IMR-90 (cell line): ENCODE data around the gene IL1RAP. TPM values are rescaled to one million over a fixed set of nuclear protein-coding genes. Genes with fewer than 3 reads are reported as not detected.

ENCODE experiments used
- ATAC-seq: fragments of 200-7000 bp; cut with Tn5 transposase; 2 replicates; pipeline ENCODE4 v1.9.1; 2020; ENCODE audit warnings: low read depth, mild to moderate bottlenecking, moderate library complexity
- BruUV-seq: library from RNA; stranded (reverse); fragments of 400-500 nt; replicated peaks from 2 replicates; lab custom pipeline; 2021; lab: Mats Ljungman, UMichigan
- CTCF ChIA-PET: fragments of 300-600 bp; formaldehyde crosslinking; extraction: SDS; loops from one replicate; lab custom pipeline; 2021; ENCODE audit warnings: antibody characterized with exemption; lab: Yijun Ruan, JAX
- POLR2A ChIA-PET: fragments of 300-600 bp; sonication (Branson Sonifier 250); formaldehyde crosslinking; loops from one replicate; lab custom pipeline; 2022; ENCODE audit warnings: antibody characterized with exemption; ENCODE audit not compliant: unreplicated experiment; lab: Charles Lee
- DNase-seq: peaks from one replicate; pipeline ENCODE4 v3.0.0; 2013
- H2AFZ ChIP-seq: replicated peaks from 2 replicates; pipeline ENCODE3; 2013; ENCODE audit warnings: low read length, mild to moderate bottlenecking; ENCODE audit not compliant: poor library complexity
- H2AK5ac ChIP-seq: 2 replicates; pipeline ENCODE4 v1.6.1; 2013; ENCODE audit warnings: low read depth, low read length, inconsistent platforms
- H2AK9ac ChIP-seq: replicated peaks from 2 replicates; pipeline ENCODE3; 2013; ENCODE audit warnings: mild to moderate bottlenecking, low read depth, low read length, moderate library complexity; ENCODE audit not compliant: poor library complexity
- H2BK120ac ChIP-seq: 2 replicates; pipeline ENCODE4 v1.6.1; 2013; ENCODE audit warnings: low read depth, low read length, inconsistent platforms
- H2BK15ac ChIP-seq: 3 replicates; pipeline ENCODE4 v1.6.1; 2013; ENCODE audit warnings: low read depth, low read length, inconsistent platforms
- H2BK20ac ChIP-seq: 2 replicates; pipeline ENCODE4 v1.6.1; 2013; ENCODE audit warnings: low read depth, mild to moderate bottlenecking, inconsistent platforms, low read length, moderate library complexity
- H2BK5ac ChIP-seq: 2 replicates; pipeline ENCODE4 v1.6.1; 2013; ENCODE audit warnings: mild to moderate bottlenecking, low read depth, low read length, inconsistent platforms; ENCODE audit not compliant: poor library complexity, severe bottlenecking
- H3K14ac ChIP-seq: replicated peaks from 2 replicates; pipeline ENCODE4 v1.6.1; 2013; ENCODE audit warnings: low read depth, low read length, inconsistent platforms
- H3K18ac ChIP-seq: 2 replicates; pipeline ENCODE4 v1.6.1; 2013; ENCODE audit warnings: low read depth, low read length, control low read depth
- H3K23ac ChIP-seq: 2 replicates; pipeline ENCODE4 v1.6.1; 2013; ENCODE audit warnings: low read depth, low read length, inconsistent platforms
- H3K27ac ChIP-seq: 2 replicates; pipeline ENCODE4 v1.5.1; 2013; ENCODE audit warnings: mild to moderate bottlenecking, control low read depth, low read length; ENCODE audit not compliant: insufficient read depth
- H3K27me3 ChIP-seq: 2 replicates; pipeline ENCODE4 v1.6.1; 2013; ENCODE audit warnings: low read length; ENCODE audit not compliant: control insufficient read depth, insufficient read depth
- H3K36me3 ChIP-seq: 2 replicates; pipeline ENCODE4 v1.6.1; 2013; ENCODE audit warnings: low read length, mixed read lengths; ENCODE audit not compliant: control insufficient read depth, insufficient read depth
- H3K4ac ChIP-seq: 2 replicates; pipeline ENCODE4 v1.6.1; 2013; ENCODE audit warnings: low read depth, low read length, inconsistent platforms
- H3K4me1 ChIP-seq: 2 replicates; pipeline ENCODE4 v1.6.1; 2013; ENCODE audit warnings: low read length, mixed read lengths; ENCODE audit not compliant: control insufficient read depth, insufficient read depth
- H3K4me2 ChIP-seq: 2 replicates; pipeline ENCODE4 v1.6.1; 2013; ENCODE audit warnings: low read depth, mild to moderate bottlenecking, control low read depth, low read length, moderate library complexity
- H3K4me3 ChIP-seq: 2 replicates; pipeline ENCODE4 v1.5.1; 2013; ENCODE audit warnings: low read depth, mild to moderate bottlenecking, control low read depth, low read length, moderate library complexity; ENCODE audit not compliant: insufficient read depth
- H3K56ac ChIP-seq: 2 replicates; pipeline ENCODE4 v1.6.1; 2013; ENCODE audit warnings: low read length, inconsistent platforms; ENCODE audit not compliant: insufficient read depth; ENCODE audit errors: extremely low read depth
- H3K79me1 ChIP-seq, 2 experiments: 2 replicates each; pipeline ENCODE4 v1.6.1; 2013; ENCODE audit warnings: low read length in 2 of 2, inconsistent platforms in 1 of 2, low read depth in 1 of 2
- H3K9ac ChIP-seq: 2 replicates; pipeline ENCODE4 v1.6.1; 2013; ENCODE audit warnings: low read depth, low read length, control low read depth
- H3K9me1 ChIP-seq: 2 replicates; pipeline ENCODE4 v1.6.1; 2013; ENCODE audit warnings: low read length, inconsistent platforms; ENCODE audit not compliant: insufficient read depth
- H3K9me3 ChIP-seq: 2 replicates; pipeline ENCODE4 v1.6.1; 2013; ENCODE audit warnings: low read length; ENCODE audit not compliant: control insufficient read depth, insufficient read depth
- H4K20me1 ChIP-seq: 2 replicates; pipeline ENCODE4 v1.6.1; 2013; ENCODE audit warnings: low read length, inconsistent platforms; ENCODE audit not compliant: insufficient read depth
- H4K5ac ChIP-seq: 2 replicates; pipeline ENCODE4 v1.6.1; 2013; ENCODE audit warnings: mild to moderate bottlenecking, low read depth, low read length, control low read depth
- H4K8ac ChIP-seq, 2 experiments: 2 replicates each; pipeline ENCODE4 v1.6.1; 2013; ENCODE audit warnings: low read depth in 2 of 2, low read length in 2 of 2, control low read depth in 1 of 2, inconsistent platforms in 1 of 2
- H4K91ac ChIP-seq: 2 replicates; pipeline ENCODE4 v1.6.1; 2013; ENCODE audit warnings: low read depth, low read length, inconsistent platforms; ENCODE audit not compliant: insufficient read depth
- CHD1 ChIP-seq: IDR thresholded peaks from 2 replicates; pipeline ENCODE4 v1.6.1; 2012; ENCODE audit warnings: low read depth, low read length, improper control_type of control experiment
- CTCF ChIP-seq: conservative IDR thresholded peaks from 2 replicates; pipeline ENCODE4 v1.5.1; 2012; ENCODE audit warnings: mild to moderate bottlenecking, low read depth, low read length, improper control_type of control experiment
- NFE2L2 ChIP-seq: fragments of 150-350 bp; IDR thresholded peaks from 2 replicates; pipeline ENCODE4 v1.6.1; 2016; ENCODE audit warnings: low read depth, mild to moderate bottlenecking, low read length
- RCOR1 ChIP-seq: IDR thresholded peaks from 2 replicates; pipeline ENCODE4 v1.6.1; 2012; ENCODE audit warnings: mild to moderate bottlenecking, low read length, improper control_type of control experiment; ENCODE audit not compliant: insufficient replicate concordance
- RFX5 ChIP-seq: IDR thresholded peaks from 2 replicates; pipeline ENCODE4 v1.8.0; 2012; ENCODE audit warnings: low read depth, mild to moderate bottlenecking, low read length, moderate library complexity
- SMC3 ChIP-seq: fragments of 150-350 bp; IDR thresholded peaks from 2 replicates; pipeline ENCODE4 v1.6.1; 2016; ENCODE audit warnings: low read depth, mild to moderate bottlenecking, antibody characterized with exemption, low read length, moderate library complexity
- USF2 ChIP-seq: fragments of 150-350 bp; IDR thresholded peaks from 2 replicates; pipeline ENCODE4 v1.6.1; 2017; ENCODE audit warnings: mild to moderate bottlenecking, antibody characterized with exemption, low read length, low read depth
- WGBS, 2 experiments: methylation state at CpG; one replicate each; pipeline versions ENCODE4 v1.1.5 to v1.1.7; 2013; ENCODE audit warnings: missing lambda C conversion rate in 2 of 2; ENCODE audit not compliant: insufficient read length in 1 of 2; ENCODE audit errors: extremely low coverage in 2 of 2; 5-methylcytosine and 5-hydroxymethylcytosine counted together
- dilution Hi-C: fragments of 300-500 bp; cut with HindIII; formaldehyde crosslinking; loops from one replicate; pipeline ENCODE4 v1.14.3; 2018; ENCODE audit warnings: low sequenced_read_pairs; ENCODE audit not compliant: unreplicated experiment
- in situ Hi-C: fragments of 300-500 bp; cut with MboI; formaldehyde crosslinking; loops from 3 replicates; pipeline ENCODE4 v1.14.3; 2019; ENCODE audit warnings: low sequenced_read_pairs, inconsistent platforms, mixed read lengths
- intact Hi-C: fragments of 100-400 bp; cut with micrococcal nuclease; formaldehyde crosslinking; loops from 2 replicates; pipeline ENCODE4 v1.10.0; 2022
- polyA plus RNA-seq, 3 experiments: library from polyadenylated mRNA; depleted of rRNA; stranded (reverse); fragments of >200 nt; gene quantifications; 2 replicates each; pipeline ENCODE4 v1.2.3, GENCODE V29; 2012; ENCODE audit warnings: low replicate concordance in 1 of 3
- total RNA-seq: library from RNA; depleted of rRNA; stranded (reverse); fragments of >200 nt; gene quantifications from 2 replicates; pipeline ENCODE4 v1.2.3, GENCODE V29; 2012

IL1RAP gene
- total and polyA plus RNA-seq, 2 of the 4 experiments (the other 2 are of a cell fraction) = 8.3 to 11.3 TPM

GRCh38 chr3:190596349-190597285 lies 82.7 kb downstream of the IL1RAP start:
- TF ChIP-seq RFX5 (no peak), CHD1 (no peak), USF2 (no peak), RCOR1 (no peak), NFE2L2 (no peak), SMC3 (no peak), CTCF (no peak)
- CTCF ChIA-PET = interaction anchor here (0.7 to 1.1 kb wide), 2 partner anchors 10 to 899 kb away, joined by 3 read pairs; no protein-coding TSS in a partner anchor
- no CpG with 5 or more reads among the region's 5 CpGs for WGBS, 2 experiments

More at GRCh38 chr3:190596349-190597285, 82.7 kb downstream of the IL1RAP start:
- Histone ChIP-seq H3K9me1 (no peaks in the 10 kb centered on the region), H3K23ac (no peak overlapping the region), H4K91ac (no peak overlapping the region), H2AK5ac (no peak overlapping the region), H3K27ac (no peak overlapping the region), H2AFZ (no peak overlapping the region), H3K56ac (no peak overlapping the region), H4K5ac (no peak overlapping the region), H3K4me3 (no peak overlapping the region), H2AK9ac (no peak overlapping the region), H3K9ac (no peak overlapping the region), H2BK15ac (no peak overlapping the region), H3K4me1 (peaks cover 3% of the 10 kb centered on the region), H4K8ac (no peak overlapping the region), H3K79me1 (no peaks in the 10 kb centered on the region; a peak in 1 of 4 replicates), H2BK5ac (no peak overlapping the region), H3K27me3 (no peaks in the 10 kb centered on the region), H3K4me2 (no peak overlapping the region), H3K9me3 (no peaks in the 10 kb centered on the region), H3K36me3 (no peaks in the 10 kb centered on the region), H3K14ac (no peak overlapping the region; the same call in 1 of the 2 replicates), H2BK120ac (no peak overlapping the region), H3K18ac (no peak overlapping the region), H3K4ac (no peak overlapping the region), H4K20me1 (no peaks in the 10 kb centered on the region), H2BK20ac (no peak overlapping the region)
- POLR2A ChIA-PET = interaction anchor here (0.5 kb wide), 1 partner anchor 1773 kb away, joined by 4 read pairs; no protein-coding TSS in a partner anchor
- DNase-seq (no peak), ATAC-seq (no peak)
- in situ Hi-C loops = no loop called here
- dilution Hi-C loops = no loop called here
- BruUV-seq = no TSS peak
- intact Hi-C loops = no loop called here
